BLaER1 treated with 17β-estradiol and CSF1 and Interleukin-3, amounts not matched to agents 10 nM and 100 nM (cell line): ENCODE measurements around the gene ABCA4.

Experiments used
- H3K27ac ChIP-seq, 11 experiments: shearing (Covaris generic); formaldehyde crosslinking; 2 replicates each; pipeline ENCODE4 v1.8.1; 2022
- H3K27me3 ChIP-seq, 11 experiments: shearing (Covaris generic); formaldehyde crosslinking; 2 replicates each; pipeline ENCODE4 v1.8.1; 2022
- H3K36me3 ChIP-seq, 11 experiments: shearing (Covaris generic); formaldehyde crosslinking; 2 replicates each; pipeline ENCODE4 v1.8.1; 2022
- H3K4me1 ChIP-seq, 10 experiments: shearing (Covaris generic); formaldehyde crosslinking; 2 replicates each; pipeline ENCODE4 v1.8.1; 2022
- H3K4me2 ChIP-seq, 11 experiments: shearing (Covaris generic); formaldehyde crosslinking; 2 replicates each; pipeline ENCODE4 v1.8.1; 2022
- H3K4me3 ChIP-seq, 10 experiments: shearing (Covaris generic); formaldehyde crosslinking; 2 replicates each; pipeline ENCODE4 v1.8.1; 2022
- H3K9ac ChIP-seq, 11 experiments: shearing (Covaris generic); formaldehyde crosslinking; 2 replicates each; pipeline ENCODE4 v1.8.1; 2022
- H3K9me3 ChIP-seq, 11 experiments: shearing (Covaris generic); formaldehyde crosslinking; replicated peaks in 1 of 11; 2 replicates each; pipeline ENCODE4 v1.8.1; 2022
- H4K20me1 ChIP-seq, 11 experiments: shearing (Covaris generic); formaldehyde crosslinking; 2 replicates each; pipeline ENCODE4 v1.8.1; 2022
- Cebpa-rat ChIP-seq, 11 experiments: shearing (Covaris generic); IDR thresholded peaks; 2 replicates each; pipeline ENCODE4 v1.8.1; 2022

ABCA4 gene

DNA sequence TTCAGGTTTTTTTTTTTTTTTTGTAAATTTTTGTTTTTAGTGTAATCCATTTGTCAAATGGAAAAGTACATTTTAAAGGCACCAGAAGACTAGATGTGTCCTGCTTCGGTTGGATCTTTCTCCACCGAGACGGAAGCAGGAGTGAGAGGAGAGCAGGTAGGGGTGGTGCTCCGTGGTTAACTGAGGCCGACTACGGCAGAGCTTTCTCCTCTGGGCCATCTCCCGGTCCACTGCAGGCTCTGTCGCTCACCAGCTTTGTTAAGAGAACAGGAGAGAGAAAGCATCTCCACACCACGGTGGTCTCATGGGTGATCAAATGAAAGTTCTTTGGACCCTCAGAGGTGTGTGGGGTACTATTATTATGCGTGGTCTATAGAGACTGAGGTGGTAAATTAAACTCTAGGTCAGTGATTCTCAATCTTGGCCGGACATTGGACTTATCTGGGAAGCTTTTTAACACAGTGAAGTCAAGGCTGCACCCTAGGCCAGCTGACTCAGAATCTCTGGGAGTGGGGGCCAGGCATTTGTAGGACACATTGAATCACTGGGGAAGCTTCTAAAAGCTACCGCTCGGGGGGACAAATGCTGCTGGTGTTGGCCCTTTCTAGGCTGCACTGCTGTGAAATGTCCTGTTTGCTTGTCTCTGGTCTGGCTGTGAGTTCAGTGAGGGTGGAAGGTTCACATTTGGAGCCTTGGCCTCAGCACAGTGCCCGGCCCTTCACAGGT is 25.0 kb downstream of the ABCA4 start:
- H3K9ac ChIP-seq: peak overlapping the region in 4 of 11 experiments; percentile 11 to 82 (median 78); a peak in 5 of 22 replicates
- H4K20me1 ChIP-seq: peaks cover 0 to 53% (median 0%) of the 10 kb centered on the region in 11 experiments; a peak in 4 of 22 replicates
- peak overlapping the region in 3 of 10 experiments; percentile 21 to 48 (median 38); a peak in 3 of 20 replicates for H3K4me3 ChIP-seq
- no peaks in the 10 kb centered on the region for H3K36me3 ChIP-seq
- H3K4me2 ChIP-seq: peak overlapping the region; percentile 81 to 98 (median 94)
- H3K9me3 ChIP-seq: no peaks in the 10 kb centered on the region
- peaks cover 0 to 82% (median 6%) of the 10 kb centered on the region in 11 experiments; a peak in 13 of 22 replicates for H3K27me3 ChIP-seq
- peaks cover 53 to 90% (median 71%) of the 10 kb centered on the region in 10 experiments for H3K4me1 ChIP-seq
- no peak for TF ChIP-seq Cebpa-rat (IDR thresholded peaks at IDR 0.05)
- peak overlapping the region in 5 of 11 experiments; percentile 17 to 93 (median 88); a peak in 8 of 22 replicates for H3K27ac ChIP-seq

DNA sequence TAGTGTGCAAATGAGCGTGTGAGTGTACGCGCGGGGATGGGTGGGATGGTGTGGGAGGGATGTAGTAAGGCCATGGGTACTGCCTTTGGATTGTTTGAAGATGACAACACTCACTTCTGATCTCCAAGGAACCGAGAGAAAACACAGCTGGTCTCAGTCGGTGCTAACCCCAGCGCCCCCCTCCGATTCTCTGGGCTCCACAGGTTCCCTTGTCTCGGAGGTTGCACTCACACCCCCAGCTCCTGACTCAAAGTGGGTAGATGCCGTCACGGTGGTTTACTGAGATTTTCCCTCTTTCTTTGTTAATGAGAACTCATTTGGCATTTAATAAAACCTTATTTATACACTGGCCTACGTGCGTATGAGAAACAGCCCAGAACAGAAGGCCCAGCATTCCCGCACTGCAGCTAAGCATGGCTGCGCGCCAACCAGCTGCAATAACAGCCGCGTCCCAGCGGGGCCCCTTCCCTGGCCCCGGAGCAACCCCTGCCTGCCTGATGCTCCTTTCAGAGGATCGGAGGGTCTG is 25.8 kb downstream of the ABCA4 start:
- peaks cover 0 to 46% (median 0%) of the 10 kb centered on the region in 11 experiments; a peak in 3 of 22 replicates for H4K20me1 ChIP-seq
- peak overlapping the region in 10 of 11 experiments; percentile 75 to 93 (median 88); a peak in 17 of 22 replicates for H3K27ac ChIP-seq
- no peaks in the 10 kb centered on the region for H3K36me3 ChIP-seq
- H3K4me1 ChIP-seq: peaks cover 60 to 96% (median 78%) of the 10 kb centered on the region in 10 experiments
- no peaks in the 10 kb centered on the region for H3K9me3 ChIP-seq
- peak overlapping the region; percentile 81 to 98 (median 94) for H3K4me2 ChIP-seq
- TF ChIP-seq Cebpa-rat (IDR thresholded peaks at IDR 0.05): no peak
- peak overlapping the region in 7 of 11 experiments; percentile 61 to 82 (median 74); a peak in 12 of 22 replicates for H3K9ac ChIP-seq
- H3K27me3 ChIP-seq: peaks cover 0 to 82% (median 0%) of the 10 kb centered on the region in 11 experiments; a peak in 10 of 22 replicates
- peak overlapping the region; percentile 23 to 55 (median 38); a peak in 12 of 20 replicates for H3K4me3 ChIP-seq

DNA sequence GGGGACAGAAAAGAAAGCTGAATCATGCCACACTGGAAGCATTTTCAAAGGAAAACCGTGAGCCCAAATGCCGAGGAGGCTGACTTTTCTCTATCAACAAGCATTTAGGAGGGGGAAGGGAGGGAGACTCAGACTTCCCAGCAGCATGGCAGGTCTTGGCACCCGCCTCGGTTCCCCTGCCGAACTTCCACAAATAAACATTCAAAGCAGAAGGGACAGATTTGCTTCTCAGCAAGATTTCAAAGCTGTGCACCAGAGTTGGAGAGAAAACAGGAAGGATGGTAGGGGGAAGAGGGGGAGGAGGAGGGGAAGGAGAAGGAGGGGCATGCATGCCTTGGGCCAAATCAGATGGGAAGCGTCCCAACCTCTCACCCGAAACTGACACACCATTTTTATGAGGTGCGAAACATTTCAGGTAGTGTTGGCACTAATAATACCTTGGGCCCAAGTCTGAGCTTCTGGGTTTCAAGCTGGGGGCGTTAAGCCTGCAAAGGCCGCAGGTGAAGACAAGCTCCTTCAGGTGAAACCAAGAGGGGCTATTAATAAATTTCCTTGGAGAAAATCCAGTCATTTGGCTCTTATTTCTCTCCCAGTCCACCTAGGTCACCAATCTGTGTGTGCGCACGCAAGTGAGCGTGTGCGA is 26.4 kb downstream of the ABCA4 start:
- no peak for TF ChIP-seq Cebpa-rat (IDR thresholded peaks at IDR 0.05)
- peaks cover 0 to 79% (median 0%) of the 10 kb centered on the region in 11 experiments; a peak in 9 of 22 replicates for H3K27me3 ChIP-seq
- peaks cover 60 to 98% (median 84%) of the 10 kb centered on the region in 10 experiments for H3K4me1 ChIP-seq
- peak overlapping the region; percentile 61 to 82 (median 73); a peak in 21 of 22 replicates for H3K9ac ChIP-seq
- peak overlapping the region; percentile 23 to 55 (median 38); a peak in 17 of 20 replicates for H3K4me3 ChIP-seq
- H4K20me1 ChIP-seq: peaks cover 0 to 40% (median 0%) of the 10 kb centered on the region in 11 experiments; a peak in 3 of 22 replicates
- H3K36me3 ChIP-seq: no peaks in the 10 kb centered on the region
- H3K4me2 ChIP-seq: peak overlapping the region; percentile 81 to 98 (median 94)
- no peaks in the 10 kb centered on the region for H3K9me3 ChIP-seq
- peak overlapping the region; percentile 75 to 93 (median 87) for H3K27ac ChIP-seq

GRCh38 chr1:94093996-94094395 is 27.0 kb downstream of the ABCA4 start:
- no peak for TF ChIP-seq Cebpa-rat (IDR thresholded peaks at IDR 0.05)
- peak overlapping the region; percentile 23 to 55 (median 38); a peak in 17 of 20 replicates for H3K4me3 ChIP-seq
- no peaks in the 10 kb centered on the region for H3K9me3 ChIP-seq
- H3K4me1 ChIP-seq: peaks cover 60 to 98% (median 86%) of the 10 kb centered on the region in 10 experiments
- peaks cover 0 to 73% (median 0%) of the 10 kb centered on the region in 11 experiments; a peak in 8 of 22 replicates for H3K27me3 ChIP-seq
- H3K27ac ChIP-seq: peak overlapping the region; percentile 75 to 93 (median 87)
- no peaks in the 10 kb centered on the region for H3K36me3 ChIP-seq
- peak overlapping the region; percentile 61 to 82 (median 73); a peak in 21 of 22 replicates for H3K9ac ChIP-seq
- H3K4me2 ChIP-seq: peak overlapping the region; percentile 81 to 98 (median 94)
- H4K20me1 ChIP-seq: peaks cover 0 to 35% (median 0%) of the 10 kb centered on the region in 11 experiments; a peak in 2 of 22 replicates

DNA sequence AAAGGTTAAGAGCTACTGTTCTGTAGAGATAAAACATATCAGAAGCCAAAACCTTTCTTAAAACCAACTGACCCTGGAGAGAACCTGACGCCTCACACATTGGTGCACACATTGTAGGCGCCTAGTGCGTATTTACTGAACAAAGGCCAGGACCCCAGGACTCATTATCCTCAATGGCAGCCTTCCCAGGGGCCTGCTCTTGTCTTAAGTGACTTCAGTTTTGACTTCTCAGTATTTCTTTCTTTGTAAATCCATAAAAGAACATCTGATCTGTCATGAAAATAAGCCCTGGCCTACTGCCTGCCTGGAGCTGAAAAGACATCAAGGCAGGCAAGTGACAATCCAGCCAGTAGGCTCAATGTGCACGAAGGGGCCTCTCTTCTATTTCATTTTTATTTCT is 27.6 kb downstream of the ABCA4 start:
- Histone ChIP-seq H3K4me2 (peak overlapping the region; percentile 81 to 98 (median 94)), H3K36me3 (no peaks in the 10 kb centered on the region), H3K4me1 (peaks cover 60 to 98% (median 89%) of the 10 kb centered on the region in 10 experiments), H3K9me3 (peaks cover 0 to under 1% (median 0%) of the 10 kb centered on the region in 11 experiments; a peak in 1 of 22 replicates), H4K20me1 (peaks cover 0 to 29% (median 0%) of the 10 kb centered on the region in 11 experiments; a peak in 2 of 22 replicates), H3K27ac (peak overlapping the region in 10 of 11 experiments; percentile 75 to 93 (median 88); a peak in 19 of 22 replicates), H3K9ac (peak overlapping the region in 8 of 11 experiments; percentile 51 to 82 (median 74); a peak in 13 of 22 replicates), H3K4me3 (peak overlapping the region in 4 of 10 experiments; percentile 9 to 38 (median 29); a peak in 2 of 20 replicates), H3K27me3 (peaks cover 0 to 73% (median 0%) of the 10 kb centered on the region in 11 experiments; a peak in 8 of 22 replicates)
- TF ChIP-seq Cebpa-rat (IDR thresholded peaks at IDR 0.05): no peak

DNA sequence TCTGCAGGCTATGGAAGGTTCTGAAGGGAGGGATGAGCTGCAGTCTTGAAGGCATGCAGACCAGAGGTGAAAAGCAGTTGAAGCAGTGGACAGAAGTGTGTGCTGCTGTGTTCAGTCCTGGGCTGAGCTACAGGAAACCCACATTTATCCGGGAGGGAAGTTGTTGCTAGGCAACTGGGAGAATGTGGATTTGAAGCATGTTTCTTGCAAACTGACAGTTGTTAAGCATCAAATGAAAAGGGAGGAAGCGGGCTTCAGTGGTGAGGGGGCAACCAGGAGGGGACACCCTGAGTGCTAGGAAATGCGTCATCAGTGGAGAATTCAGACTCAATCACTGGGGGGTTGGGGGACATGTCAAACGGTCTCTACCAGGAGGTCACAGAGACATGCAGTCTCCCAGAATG is 28.7 kb downstream of the ABCA4 start:
- no peaks in the 10 kb centered on the region for H3K36me3 ChIP-seq
- TF ChIP-seq Cebpa-rat (IDR thresholded peaks at IDR 0.05): no peak
- H4K20me1 ChIP-seq: peaks cover 0 to 26% (median 0%) of the 10 kb centered on the region in 11 experiments; a peak in 2 of 22 replicates
- H3K9me3 ChIP-seq: peaks cover 0 to 6% (median 0%) of the 10 kb centered on the region in 11 experiments; a peak in 2 of 22 replicates
- peaks cover 60 to 100% (median 99%) of the 10 kb centered on the region in 10 experiments for H3K4me1 ChIP-seq
- peak overlapping the region in 10 of 11 experiments; percentile 49 to 93 (median 88); a peak in 19 of 22 replicates for H3K27ac ChIP-seq
- H3K27me3 ChIP-seq: peaks cover 0 to 73% (median 0%) of the 10 kb centered on the region in 11 experiments; a peak in 8 of 22 replicates
- H3K4me3 ChIP-seq: peak overlapping the region in 7 of 10 experiments; percentile 10 to 38 (median 26); a peak in 8 of 20 replicates
- H3K9ac ChIP-seq: peak overlapping the region in 9 of 11 experiments; percentile 19 to 82 (median 74); a peak in 16 of 22 replicates
- peak overlapping the region; percentile 81 to 98 (median 94) for H3K4me2 ChIP-seq

GRCh38 chr1:94090761-94091160 is 30.2 kb downstream of the ABCA4 start:
- Histone ChIP-seq H3K9ac (peak overlapping the region in 6 of 11 experiments; percentile 65 to 82 (median 76); a peak in 11 of 22 replicates), H4K20me1 (peaks cover 0 to 12% (median 0%) of the 10 kb centered on the region in 11 experiments; a peak in 1 of 22 replicates), H3K4me3 (no peak overlapping the region), H3K9me3 (peaks cover 0 to 7% (median 0%) of the 10 kb centered on the region in 11 experiments; a peak in 3 of 22 replicates), H3K4me2 (peak overlapping the region; percentile 81 to 98 (median 94); a peak in 21 of 22 replicates), H3K27ac (peak overlapping the region in 8 of 11 experiments; percentile 69 to 93 (median 88); a peak in 16 of 22 replicates), H3K4me1 (peaks cover 51 to 100% (median 96%) of the 10 kb centered on the region in 10 experiments), H3K36me3 (no peaks in the 10 kb centered on the region), H3K27me3 (peaks cover 0 to 70% (median 0%) of the 10 kb centered on the region in 11 experiments; a peak in 8 of 22 replicates)
- no peak for TF ChIP-seq Cebpa-rat (IDR thresholded peaks at IDR 0.05)
